ENCODE measurements around the gene ADAM12. TPM values are rescaled to one million over a fixed set of nuclear protein-coding genes. Genes with fewer than 3 reads are reported as not detected.

The ADAM12 gene
- total RNA-seq, 1 donor from 2014 or later: 14.4 TPM

- no peak for DNase-seq (ENCODE audit: low read depth)
Measured at GRCh38 chr10:126218778-126219649, 169.3 kb downstream of the ADAM12 start.

- no peak for DNase-seq (ENCODE audit: low read depth)
Measured at GRCh38 chr10:126218174-126218573, 170.1 kb downstream of the ADAM12 start.

GRCh38 chr10:126216632-126216961, 171.7 kb downstream of the ADAM12 start:
- no peak for DNase-seq (ENCODE audit: low read depth)

GRCh38 chr10:126215746-126216631, 172.3 kb downstream of the ADAM12 start:
- no peak for DNase-seq (ENCODE audit: low read depth)

GRCh38 chr10:126214679-126215078, 173.6 kb downstream of the ADAM12 start:
- DNase-seq (ENCODE audit: low read depth): no peak

GRCh38 chr10:126214021-126214420, 174.3 kb downstream of the ADAM12 start:
- no peak for DNase-seq (ENCODE audit: low read depth)

GRCh38 chr10:126212738-126213137, 175.5 kb downstream of the ADAM12 start:
- no peak for DNase-seq (ENCODE audit: low read depth)

- peak; percentile 69 for DNase-seq (ENCODE audit: low read depth)
Measured at GRCh38 chr10:126210051-126210651, 178.1 kb downstream of the ADAM12 start.

GRCh38 chr10:126209451-126209850, 178.8 kb downstream of the ADAM12 start:
- DNase-seq (ENCODE audit: low read depth): peak; percentile 21

GRCh38 chr10:126208726-126209302, 179.5 kb downstream of the ADAM12 start:
- DNase-seq (ENCODE audit: low read depth): no peak

- DNase-seq (ENCODE audit: low read depth): no peak
Measured at GRCh38 chr10:126207851-126208250, 180.4 kb downstream of the ADAM12 start.

GRCh38 chr10:126207313-126207771, 180.9 kb downstream of the ADAM12 start:
- DNase-seq (ENCODE audit: low read depth): no peak

GRCh38 chr10:126205486-126206205, 182.6 kb downstream of the ADAM12 start:
- no peak for DNase-seq (ENCODE audit: low read depth)

- DNase-seq (ENCODE audit: low read depth): no peak
Measured at GRCh38 chr10:126204320-126204719, 184.0 kb downstream of the ADAM12 start.

- no peak for DNase-seq (ENCODE audit: low read depth)
Measured at GRCh38 chr10:126203746-126204145, 184.5 kb downstream of the ADAM12 start.

- no peak for DNase-seq (ENCODE audit: low read depth)
Measured at GRCh38 chr10:126201603-126202002, 186.7 kb downstream of the ADAM12 start.

- DNase-seq (ENCODE audit: low read depth): peak; percentile 99
Measured at GRCh38 chr10:126199221-126199998, 188.9 kb downstream of the ADAM12 start.

- DNase-seq (ENCODE audit: low read depth): no peak
Measured at GRCh38 chr10:126198681-126199080, 189.6 kb downstream of the ADAM12 start.

GRCh38 chr10:126197036-126197543, 191.2 kb downstream of the ADAM12 start:
- DNase-seq (ENCODE audit: low read depth): no peak

GRCh38 chr10:126196281-126196680, 192.0 kb downstream of the ADAM12 start:
- DNase-seq (ENCODE audit: low read depth): no peak
